ENCODE results near the gene RHEX. TPM values are rescaled to one million over a fixed set of nuclear protein-coding genes. Genes with fewer than 3 reads are reported as not detected.

RHEX gene
- total RNA-seq, 1 experiment from 2014 or later, result not detected

DNA sequence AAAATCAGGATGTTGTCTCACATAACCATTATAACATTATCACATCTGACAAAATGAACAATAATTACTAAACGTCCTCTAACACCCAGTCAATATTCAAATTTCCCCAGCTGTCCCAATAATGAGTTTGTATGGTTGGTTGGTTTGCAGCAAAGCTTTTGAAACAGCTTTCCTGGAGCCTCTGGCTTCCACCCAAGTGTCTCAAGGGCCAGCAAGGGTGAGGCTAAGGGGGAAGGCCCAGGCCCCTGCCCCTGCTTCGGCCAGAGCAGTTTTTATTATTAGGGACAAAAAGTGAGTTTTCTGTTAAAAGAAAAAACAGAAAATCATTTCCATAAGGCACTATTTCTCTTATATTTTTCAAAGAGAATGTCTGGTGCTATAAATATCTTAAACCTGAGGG lies 83.3 kb downstream of the RHEX start:
- H3K27me3 Mint-ChIP-seq (ENCODE audit: low read depth), result peaks cover 4% of the 10 kb centered on the region; the same call in 1 of the 2 replicates
- H3K9me3 Mint-ChIP-seq, result peaks cover 26% of the 10 kb centered on the region
- ChIA-PET POLR2A (no interaction called here), CTCF (no interaction called here)
- H3K4me1 Mint-ChIP-seq, result peaks cover 19% of the 10 kb centered on the region
- no peak for TF ChIP-seq ZBTB21 (CRISPR knock-in tag; IDR thresholded peaks at IDR 0.05; ENCODE audit: borderline replicate concordance)
- TF ChIP-seq NR2C2 (CRISPR knock-in tag; IDR thresholded peaks at IDR 0.05), result no peak
- TF ChIP-seq IRF2 (CRISPR knock-in tag; IDR thresholded peaks at IDR 0.05; ENCODE audit: borderline replicate concordance, low read depth), result no peak
- no peak for TF ChIP-seq RORB (CRISPR knock-in tag; IDR thresholded peaks at IDR 0.05)
- TF ChIP-seq ZNF423 (CRISPR knock-in tag; IDR thresholded peaks at IDR 0.05), result no peak
- TF ChIP-seq NR3C1 (CRISPR knock-in tag; conservative IDR thresholded peaks at IDR 0.05; ENCODE audit: low read depth), result no peak
- no peak for TF ChIP-seq CBFB (CRISPR knock-in tag; IDR thresholded peaks at IDR 0.05; ENCODE audit: low read depth)
- no peak for TF ChIP-seq FOXP4 (CRISPR knock-in tag; IDR thresholded peaks at IDR 0.05)
- no peak for TF ChIP-seq ESRRA (CRISPR knock-in tag; IDR thresholded peaks at IDR 0.05; ENCODE audit: borderline replicate concordance)
- TF ChIP-seq, protein P1, sequence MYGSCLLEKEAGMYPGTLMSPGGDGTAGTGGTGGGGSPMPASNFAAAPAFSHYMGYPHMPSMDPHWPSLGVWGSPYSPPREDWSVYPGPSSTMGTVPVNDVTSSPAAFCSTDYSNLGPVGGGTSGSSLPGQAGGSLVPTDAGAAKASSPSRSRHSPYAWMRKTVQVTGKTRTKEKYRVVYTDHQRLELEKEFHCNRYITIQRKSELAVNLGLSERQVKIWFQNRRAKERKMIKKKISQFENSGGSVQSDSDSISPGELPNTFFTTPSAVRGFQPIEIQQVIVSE (CRISPR knock-in tag; IDR thresholded peaks at IDR 0.05; ENCODE audit: borderline replicate concordance), result no peak
- TF ChIP-seq NR1H2 (CRISPR knock-in tag; IDR thresholded peaks at IDR 0.05), result no peak
- no peak for TF ChIP-seq ERG (CRISPR knock-in tag; IDR thresholded peaks at IDR 0.05)
- no peak for TF ChIP-seq TEAD4 (CRISPR knock-in tag; IDR thresholded peaks at IDR 0.05)
- no peaks in the 10 kb centered on the region for H3K36me3 Mint-ChIP-seq
- DNase-seq (ENCODE audit: low spot score) (no peak), ATAC-seq (no peak)
- H3K27ac Mint-ChIP-seq, result no peak overlapping the region; the same call in 1 of the 2 replicates
- no peak overlapping the region for H3K4me3 Mint-ChIP-seq

- ATAC-seq (no peak), DNase-seq (ENCODE audit: low spot score) (no peak)
- no peak overlapping the region for H3K27ac Mint-ChIP-seq
- peaks cover 4% of the 10 kb centered on the region; the same call in 1 of the 2 replicates for H3K27me3 Mint-ChIP-seq (ENCODE audit: low read depth)
- H3K4me1 Mint-ChIP-seq, result peaks cover 6% of the 10 kb centered on the region
- peaks cover 26% of the 10 kb centered on the region for H3K9me3 Mint-ChIP-seq
- ChIA-PET CTCF (no interaction called here), POLR2A (no interaction called here)
- no peaks in the 10 kb centered on the region for H3K36me3 Mint-ChIP-seq
- TF ChIP-seq USF2 (CRISPR knock-in tag; IDR thresholded peaks at IDR 0.05) (no peak), TCF7 (CRISPR knock-in tag; IDR thresholded peaks at IDR 0.05; ENCODE audit: low read depth) (no peak), SOX15 (CRISPR knock-in tag; IDR thresholded peaks at IDR 0.05) (no peak), RORB (CRISPR knock-in tag; IDR thresholded peaks at IDR 0.05) (no peak), NFATC4 (CRISPR knock-in tag; IDR thresholded peaks at IDR 0.05) (no peak)
- TF ChIP-seq, protein P2, sequence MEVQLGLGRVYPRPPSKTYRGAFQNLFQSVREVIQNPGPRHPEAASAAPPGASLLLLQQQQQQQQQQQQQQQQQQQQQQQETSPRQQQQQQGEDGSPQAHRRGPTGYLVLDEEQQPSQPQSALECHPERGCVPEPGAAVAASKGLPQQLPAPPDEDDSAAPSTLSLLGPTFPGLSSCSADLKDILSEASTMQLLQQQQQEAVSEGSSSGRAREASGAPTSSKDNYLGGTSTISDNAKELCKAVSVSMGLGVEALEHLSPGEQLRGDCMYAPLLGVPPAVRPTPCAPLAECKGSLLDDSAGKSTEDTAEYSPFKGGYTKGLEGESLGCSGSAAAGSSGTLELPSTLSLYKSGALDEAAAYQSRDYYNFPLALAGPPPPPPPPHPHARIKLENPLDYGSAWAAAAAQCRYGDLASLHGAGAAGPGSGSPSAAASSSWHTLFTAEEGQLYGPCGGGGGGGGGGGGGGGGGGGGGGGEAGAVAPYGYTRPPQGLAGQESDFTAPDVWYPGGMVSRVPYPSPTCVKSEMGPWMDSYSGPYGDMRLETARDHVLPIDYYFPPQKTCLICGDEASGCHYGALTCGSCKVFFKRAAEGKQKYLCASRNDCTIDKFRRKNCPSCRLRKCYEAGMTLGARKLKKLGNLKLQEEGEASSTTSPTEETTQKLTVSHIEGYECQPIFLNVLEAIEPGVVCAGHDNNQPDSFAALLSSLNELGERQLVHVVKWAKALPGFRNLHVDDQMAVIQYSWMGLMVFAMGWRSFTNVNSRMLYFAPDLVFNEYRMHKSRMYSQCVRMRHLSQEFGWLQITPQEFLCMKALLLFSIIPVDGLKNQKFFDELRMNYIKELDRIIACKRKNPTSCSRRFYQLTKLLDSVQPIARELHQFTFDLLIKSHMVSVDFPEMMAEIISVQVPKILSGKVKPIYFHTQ (CRISPR knock-in tag; IDR thresholded peaks at IDR 0.05), result no peak
- no peak overlapping the region for H3K4me3 Mint-ChIP-seq
Measured at GRCh38 chr1:206142011-206142410, 89.0 kb downstream of the RHEX start.

All from WTC11 (cell line).